Measurements from ENCODE around the gene FZR1.
A peak's percentile ranks its signal among the peaks of the same experiment; 100 is the strongest.

The FZR1 gene

DNA sequence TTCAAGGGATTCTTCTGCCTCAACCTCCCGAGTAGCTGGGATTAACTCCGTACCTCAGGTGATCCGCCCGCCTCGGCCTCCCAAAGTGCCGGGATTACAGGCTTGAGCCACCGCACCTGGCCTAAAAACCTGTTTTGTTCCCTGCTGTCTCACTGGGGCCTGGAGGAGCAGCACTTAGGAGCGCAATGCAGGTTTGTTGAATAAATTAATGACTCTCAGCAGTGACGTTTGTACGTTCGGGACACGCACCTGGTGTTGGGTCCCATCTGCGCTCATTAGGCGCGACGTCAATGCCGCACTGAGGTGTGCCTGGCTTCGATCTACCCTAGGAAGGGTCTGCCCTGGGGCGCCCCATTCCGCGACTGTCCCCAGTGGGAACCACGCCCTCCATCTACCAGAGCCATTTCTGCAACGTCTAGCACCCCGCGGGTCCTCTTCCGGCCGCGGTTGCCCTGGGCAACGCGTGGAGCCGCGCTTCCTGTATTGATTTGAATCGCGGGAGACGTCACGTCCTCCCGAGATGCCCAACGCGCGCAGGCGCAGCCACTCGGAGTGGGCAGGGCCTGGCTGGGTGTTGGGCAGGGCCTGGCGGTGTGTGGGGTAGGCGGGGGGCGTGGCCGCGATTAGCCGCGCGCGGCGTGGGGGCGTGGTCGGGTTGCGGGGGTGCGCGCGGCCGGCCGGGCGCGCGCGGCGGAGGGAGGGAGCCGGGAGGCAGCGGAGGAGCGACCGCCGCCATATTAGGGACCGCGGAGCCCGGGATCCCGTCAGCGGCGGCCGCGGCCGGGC lies at the start of gene FZR1:
FZR1 (plus strand) TSS at position 714 of the 786 bp plus-strand sequence. CDS start 16,679 bp downstream, outside the sequence.
- DNase-seq (ENCODE audit: low spot score): peak; percentile 91

DNA sequence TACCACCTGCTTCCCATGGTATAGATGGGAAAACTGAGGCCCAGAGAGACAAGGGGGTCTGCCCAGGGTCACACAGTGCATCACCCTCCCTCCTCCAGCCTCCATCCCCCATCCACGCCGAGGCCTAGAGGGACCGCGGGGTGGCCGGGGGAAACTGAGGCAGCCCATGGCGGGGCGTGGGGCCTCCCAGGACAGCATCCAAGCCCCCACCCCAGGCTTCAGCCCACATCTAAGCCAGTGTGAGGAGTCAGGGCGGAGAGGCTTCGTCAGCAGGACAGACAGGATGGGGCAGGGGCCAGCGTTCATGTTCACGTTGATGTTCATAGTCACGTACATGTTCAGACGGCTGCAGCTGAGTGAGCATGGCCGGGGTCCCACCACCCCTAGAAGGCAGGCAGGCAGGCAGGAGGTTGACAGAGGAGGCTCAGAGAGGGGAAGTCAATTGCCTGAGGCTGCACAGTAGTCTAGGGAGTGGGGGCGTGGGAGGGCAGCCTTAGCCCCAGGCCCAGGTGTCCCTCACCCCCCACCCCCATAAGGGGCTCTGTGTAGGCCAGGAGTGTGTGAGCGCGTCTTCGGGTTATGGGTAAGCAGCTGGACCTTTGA lies 49.1 kb upstream of the FZR1 start:
- DNase-seq (ENCODE audit: low spot score): no peak

DNA sequence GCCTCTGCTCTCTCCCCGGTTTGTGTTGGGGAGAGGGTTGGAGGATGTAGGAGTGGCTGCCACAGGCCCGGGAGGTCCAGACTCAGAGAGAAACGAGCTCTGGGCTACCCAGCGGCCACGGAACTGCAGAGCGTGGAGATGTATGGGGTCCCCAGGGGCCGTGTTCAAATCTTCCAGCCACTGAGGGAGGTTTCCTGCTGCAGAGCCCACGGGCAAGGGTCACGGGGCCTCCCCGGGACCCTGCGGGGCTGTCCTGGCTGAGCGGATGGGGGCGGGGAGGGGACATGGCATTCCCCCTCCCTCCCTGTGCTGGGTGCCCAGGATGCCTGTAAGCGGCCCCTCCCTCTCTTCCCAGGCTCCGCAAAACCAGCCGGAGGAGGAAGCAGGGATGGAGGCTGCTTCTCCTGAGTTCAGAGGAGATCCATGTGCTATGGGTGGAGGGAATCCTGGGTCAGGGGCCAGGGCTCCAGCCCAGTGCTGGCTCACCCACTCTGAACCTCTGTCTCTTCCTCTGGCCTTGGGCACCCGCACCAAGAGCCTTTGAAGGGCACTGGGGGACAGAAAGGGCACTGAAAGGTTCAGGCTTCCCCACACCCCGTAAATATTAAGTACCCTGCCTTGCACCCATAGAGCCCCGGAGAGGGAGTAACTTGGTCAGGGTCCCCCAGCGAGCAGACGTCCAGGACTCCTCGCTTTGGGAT lies 48.4 kb upstream of the FZR1 start:
- DNase-seq (ENCODE audit: low spot score): no peak

DNA sequence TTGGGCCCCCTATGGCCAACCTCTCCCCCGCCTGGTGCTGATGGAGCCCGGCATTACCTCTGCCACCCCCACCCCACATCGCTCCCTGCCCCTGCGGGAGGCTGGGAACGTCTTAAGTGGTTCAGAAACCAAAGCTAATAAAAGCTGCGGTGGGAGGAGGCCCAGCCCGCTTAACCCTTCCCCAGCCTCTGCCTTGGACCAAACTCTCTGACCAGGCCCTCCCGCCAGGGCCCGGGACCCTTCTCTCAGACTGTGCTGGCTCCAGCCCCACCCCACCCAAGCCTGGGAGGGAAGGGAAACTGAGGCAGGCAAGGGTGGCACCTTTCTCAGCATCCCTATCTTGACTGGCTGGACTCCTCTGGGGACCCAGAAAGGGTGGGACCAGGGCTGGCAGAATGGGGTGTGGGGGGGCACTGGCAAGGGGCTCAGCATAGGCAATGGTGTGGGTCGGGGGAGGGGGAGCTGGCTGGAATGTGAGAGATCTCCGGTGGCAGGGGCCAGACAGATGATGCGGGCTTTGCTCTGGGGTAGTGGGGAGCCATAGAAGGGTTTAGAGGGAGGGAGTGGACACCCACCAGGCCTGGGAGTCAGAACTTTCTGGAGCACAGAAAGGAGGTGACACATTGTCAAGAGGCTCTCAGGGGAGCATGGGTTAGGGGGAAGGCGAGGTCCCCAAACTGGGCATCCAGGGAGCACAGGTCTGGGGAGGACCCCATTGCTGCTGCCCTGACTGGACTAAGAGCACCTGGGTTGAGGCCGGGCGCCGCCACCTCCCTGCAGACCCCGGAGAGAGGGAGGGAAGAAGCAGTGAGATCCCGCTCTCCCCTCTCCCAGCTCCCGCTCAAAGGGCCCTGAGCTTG lies 47.7 kb upstream of the FZR1 start:
- DNase-seq (ENCODE audit: low spot score): no peak

GRCh38 chr19:3459089-3459881 lies 46.8 kb upstream of the FZR1 start:
- no peak for DNase-seq (ENCODE audit: low spot score)

DNA sequence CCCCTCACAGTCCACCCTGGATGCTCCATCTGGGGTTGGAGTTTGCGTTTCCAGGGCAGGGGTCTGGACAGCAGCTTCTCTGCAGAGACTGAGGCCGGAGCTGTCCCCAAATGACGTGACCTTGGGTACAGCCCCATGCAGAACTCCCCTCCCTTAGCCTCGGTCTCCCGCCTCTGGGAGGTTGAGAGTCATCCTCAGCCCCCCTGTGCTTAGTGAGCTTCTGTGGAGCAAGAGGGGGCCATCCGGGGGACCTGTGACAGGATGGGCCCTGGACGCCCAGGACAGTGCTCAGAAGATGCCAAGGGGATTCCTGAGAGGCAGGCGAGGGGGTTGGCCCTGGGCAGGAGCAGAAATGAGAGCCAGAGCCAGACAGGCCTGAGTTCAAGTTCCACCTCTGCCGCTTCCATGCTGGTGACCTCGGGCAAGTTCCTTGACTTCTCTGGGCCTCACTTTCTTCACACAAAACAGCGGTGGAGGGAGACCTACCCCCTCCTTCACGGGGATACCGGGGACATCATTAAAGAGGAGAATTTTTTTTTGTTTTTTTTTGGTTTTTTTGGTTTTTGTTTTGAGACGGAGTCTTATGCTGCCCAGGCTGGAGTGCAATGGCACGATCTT lies 46.0 kb upstream of the FZR1 start:
- no peak for DNase-seq (ENCODE audit: low spot score)

DNA sequence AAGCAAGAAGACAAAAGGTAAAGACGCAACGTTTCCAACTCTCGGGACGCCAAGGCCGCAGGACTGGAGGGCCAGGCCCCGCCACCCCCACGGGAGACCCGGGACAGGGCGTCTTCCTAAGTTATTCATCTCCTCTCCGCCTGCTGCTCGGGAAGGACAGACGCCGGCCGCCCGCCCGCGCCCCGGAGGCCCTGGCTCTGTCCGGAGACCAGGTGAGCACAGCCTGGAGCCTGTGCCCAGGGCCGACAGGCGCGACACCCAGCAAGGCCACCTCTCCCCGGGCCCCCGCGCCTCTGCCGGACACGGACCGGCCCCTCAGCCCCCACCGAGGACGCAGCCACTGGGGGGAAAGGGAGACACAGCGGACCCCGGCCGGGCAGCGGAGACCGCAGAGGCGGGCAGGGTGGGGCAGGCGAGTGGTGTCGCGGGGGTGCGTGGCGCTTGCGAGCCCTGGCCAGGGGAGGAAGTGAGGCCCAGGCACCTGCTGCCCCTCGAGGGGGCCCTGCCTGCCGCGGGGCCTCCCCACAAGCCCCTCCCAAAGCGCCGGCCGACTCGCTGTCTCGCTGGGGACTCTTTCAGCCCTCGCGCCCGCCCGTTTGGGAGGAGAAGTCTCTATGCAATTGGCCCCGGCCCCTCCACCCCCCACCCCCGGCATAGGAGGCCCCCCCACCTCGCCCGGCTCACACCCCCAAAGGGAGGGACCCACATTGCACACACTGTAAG lies 43.0 kb upstream of the FZR1 start:
- DNase-seq (ENCODE audit: low spot score): no peak

DNA sequence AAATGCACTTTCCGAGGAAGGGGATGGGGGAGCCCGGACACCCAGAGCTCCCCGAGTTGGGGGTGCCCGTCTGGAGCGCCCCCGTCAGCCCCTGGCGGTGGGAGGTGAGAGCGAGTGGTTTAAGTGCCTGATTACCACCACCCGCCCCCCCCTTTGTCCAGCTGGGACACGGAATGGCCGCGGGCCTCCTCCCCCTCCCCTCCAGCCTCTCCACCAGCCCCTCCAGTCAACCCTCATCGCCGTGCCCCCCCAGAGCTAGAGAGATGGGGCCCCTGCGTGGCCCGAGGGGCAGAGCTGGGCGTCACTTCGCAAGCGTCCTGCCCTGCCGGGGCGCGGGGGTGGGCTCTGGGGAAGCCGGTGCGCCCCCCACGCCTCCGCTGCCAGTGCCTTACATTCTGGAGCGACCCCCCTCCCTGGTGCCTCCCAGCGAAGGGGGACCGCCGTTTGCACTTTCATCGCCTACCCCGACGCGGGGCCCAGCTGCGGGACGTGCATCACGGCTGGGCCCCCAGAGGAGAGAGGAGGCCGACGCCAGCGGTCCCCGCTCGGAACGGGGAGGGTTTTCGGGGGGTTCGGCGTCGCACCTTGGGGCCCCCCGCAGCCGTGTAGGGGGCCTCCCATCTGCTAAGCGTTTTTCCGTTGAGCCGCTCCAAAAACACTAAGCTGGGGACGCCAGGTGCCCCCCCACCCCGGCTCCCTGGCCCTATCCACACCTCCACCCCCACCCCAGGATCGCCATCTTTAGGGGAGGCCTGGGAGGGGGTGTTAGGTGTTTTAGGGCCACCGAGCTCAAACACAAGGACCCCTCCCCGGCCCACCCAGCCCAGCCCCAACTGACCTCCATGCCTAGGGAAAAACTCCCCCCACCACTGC lies 42.2 kb upstream of the FZR1 start:
- DNase-seq (ENCODE audit: low spot score): no peak

- DNase-seq (ENCODE audit: low spot score): no peak
Measured at GRCh38 chr19:3464587-3465235, 41.4 kb upstream of the FZR1 start.

DNA sequence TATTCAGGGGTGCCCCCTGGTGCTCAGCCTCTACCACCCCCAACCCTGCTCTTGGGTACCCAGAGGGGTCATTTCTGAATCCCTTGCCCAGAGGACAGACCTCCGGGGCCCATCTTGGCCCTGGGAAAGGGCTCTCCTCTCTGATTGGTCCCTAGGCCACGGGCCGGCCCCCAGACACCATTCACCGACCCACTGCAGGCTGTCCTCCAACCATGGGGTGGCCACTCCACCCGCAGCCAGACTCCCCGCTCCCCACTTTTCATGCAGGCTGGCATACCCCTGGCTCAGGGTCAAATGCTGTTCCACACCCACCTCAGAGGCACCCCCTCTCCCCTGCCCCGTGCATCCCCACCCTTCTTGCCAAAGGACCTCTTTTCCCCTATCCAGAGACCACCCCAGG lies 40.6 kb upstream of the FZR1 start:
- DNase-seq (ENCODE audit: low spot score): no peak

DNA sequence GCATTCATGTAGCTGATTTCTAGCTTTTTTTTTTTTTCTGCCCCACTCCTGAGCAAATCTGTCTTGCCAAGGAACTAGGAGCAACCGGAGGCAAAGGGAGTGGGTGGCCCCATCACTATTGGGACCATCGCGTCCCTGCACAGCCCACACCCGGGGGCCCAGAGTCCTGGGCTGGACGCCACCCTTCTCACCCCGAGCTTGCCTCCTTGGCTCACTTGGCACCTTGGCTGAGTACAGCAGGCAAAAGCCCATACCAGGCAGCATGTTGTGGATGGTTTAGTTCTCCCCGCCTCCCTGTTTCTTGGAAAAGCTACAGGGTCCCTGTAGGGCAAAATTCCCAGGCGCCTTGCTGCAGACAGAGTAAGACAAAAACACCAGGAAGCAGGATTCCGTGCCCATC lies 39.5 kb upstream of the FZR1 start:
- DNase-seq (ENCODE audit: low spot score): no peak

- DNase-seq (ENCODE audit: low spot score): no peak
Measured at GRCh38 chr19:3467437-3468198, 38.5 kb upstream of the FZR1 start.

DNA sequence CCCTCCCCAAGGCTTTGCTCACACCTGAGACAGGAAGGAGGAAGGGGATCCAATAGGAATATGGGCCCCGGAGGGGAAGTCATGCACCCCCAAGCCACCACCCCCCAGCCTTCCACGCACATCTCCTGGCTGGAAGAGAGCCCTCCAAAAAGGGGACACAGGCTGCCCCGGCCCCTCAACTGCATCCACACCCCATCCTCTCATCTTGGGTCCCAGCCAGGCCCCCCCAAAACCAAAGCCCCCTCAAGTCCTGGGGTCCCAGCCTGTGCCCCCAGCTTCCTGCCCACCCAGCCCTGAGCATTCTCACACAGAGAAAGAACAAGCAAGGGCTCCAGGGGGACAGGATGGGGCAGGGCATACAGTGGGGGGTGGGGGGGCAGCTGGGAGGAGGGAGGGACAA lies 37.9 kb upstream of the FZR1 start:
- DNase-seq (ENCODE audit: low spot score): no peak

DNA sequence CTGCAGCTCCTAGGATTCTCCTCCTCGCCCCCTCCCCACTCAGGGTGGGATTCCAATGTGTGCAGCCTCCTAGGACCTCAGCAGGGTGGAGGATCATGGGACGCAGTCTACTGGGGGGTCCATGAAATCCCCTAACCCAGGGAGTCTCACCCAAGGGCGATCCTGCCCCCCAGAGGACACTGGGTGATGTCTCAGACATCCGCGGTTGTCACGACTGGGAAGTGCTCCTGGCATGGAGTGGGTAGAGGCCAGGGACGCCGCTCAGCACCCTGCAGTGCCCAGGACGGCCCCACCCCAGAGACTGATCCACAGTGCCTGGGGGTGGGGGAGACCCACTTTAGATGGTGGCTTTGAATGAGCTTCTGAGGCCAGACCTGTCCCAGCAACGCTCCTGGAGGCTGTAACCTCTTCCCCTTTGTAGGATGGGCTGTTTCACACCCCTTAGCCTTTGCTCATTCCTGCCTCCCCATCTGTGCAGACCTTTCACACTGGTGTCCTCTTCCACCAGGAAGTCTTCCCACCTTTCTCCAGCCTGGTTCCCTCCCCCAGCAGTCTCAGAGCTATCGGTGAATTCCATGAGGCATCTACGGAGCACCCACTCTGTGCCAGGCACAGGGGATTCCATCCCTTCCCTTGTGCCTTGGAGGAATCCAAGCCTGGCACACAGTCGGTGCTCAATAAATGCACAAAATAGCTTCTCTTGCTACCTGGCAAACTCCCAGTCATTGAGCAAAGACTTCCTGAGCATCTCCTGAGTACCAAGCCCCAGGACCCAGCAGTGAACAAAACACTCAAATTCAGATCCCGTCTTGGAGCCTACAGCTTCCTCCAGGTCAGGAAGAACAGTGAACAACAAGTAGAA lies 36.2 kb upstream of the FZR1 start:
- DNase-seq (ENCODE audit: low spot score): no peak

DNA sequence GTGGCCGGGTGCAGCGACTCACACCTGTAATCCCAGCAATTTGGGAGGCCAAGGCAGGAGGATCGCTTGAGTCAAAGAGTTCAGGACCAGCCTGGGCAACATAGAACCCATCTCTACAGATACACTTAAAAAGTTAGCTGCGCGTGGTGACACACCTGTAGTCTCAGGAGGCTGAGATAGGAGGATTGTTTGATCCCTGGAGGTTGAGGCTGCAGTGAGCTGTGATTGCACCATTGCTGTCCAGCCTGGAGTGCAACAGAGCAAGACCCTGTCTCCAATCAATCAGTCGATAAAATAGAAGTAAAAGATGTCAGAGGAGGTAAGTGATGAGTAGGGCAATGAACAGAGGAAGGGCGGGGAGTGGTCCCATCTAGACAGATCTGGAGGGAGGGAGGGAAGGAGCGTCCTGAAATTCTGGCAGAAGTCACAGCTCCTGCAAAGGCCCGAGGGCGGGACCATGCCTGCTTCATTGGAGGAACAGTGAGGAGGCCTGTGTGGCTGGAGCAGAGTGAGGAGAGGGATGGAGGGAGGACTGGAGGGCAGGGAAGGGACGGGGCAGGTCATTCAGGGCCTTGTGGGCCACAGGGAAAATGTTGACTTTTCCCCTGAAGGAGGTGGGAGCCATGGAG lies 35.5 kb upstream of the FZR1 start:
- no peak for DNase-seq (ENCODE audit: low spot score)

DNA sequence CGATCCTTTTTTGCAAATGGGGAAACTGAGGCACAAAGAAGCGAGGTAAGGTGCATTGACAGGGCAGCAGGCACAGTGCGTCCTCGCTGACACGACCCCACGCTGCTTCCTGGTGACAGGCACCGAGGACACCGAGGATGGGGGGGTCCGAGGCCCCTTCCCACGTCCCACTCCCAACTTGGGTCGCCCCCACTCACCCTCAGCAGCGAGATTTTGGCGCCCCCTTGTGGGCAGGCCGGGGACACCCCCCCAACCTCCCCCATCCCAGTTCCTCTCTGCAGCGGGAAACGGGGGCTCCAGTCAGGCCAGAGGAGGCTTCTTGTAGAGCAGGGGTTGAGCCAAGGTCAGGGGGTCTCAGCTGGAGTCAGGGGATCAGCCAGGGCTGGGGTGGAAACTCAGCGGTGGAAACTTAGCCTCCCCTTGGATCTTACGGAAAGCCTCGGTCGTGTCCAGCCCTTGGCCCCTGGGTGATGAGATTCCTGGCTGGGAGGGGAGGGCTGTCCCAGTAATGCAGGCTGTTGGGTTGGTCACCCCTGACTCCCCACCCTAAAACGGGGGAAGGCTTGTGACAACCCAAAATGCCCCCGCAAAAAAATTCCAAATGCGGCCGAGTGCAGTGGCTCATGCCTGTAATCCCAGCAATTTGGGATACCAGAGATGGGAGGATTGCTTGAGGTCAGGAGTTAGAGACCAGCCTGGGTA lies 34.0 kb upstream of the FZR1 start:
- DNase-seq (ENCODE audit: low spot score): no peak
